Transverse colon (tissue), 4 donors: ENCODE data around the gene LDLRAD4.

Experiments used
- POLR2A ChIP-seq: fragments of 450-650 bp; IDR thresholded peaks from one replicate; pipeline ENCODE4 v1.6.1; 2016; ENCODE audit warnings: antibody characterized with exemption, mild to moderate bottlenecking, moderate library complexity
- POLR2AphosphoS5 ChIP-seq, 3 donors: sonication (generic); formaldehyde crosslinking; IDR thresholded peaks; one replicate each; pipeline ENCODE4 v1.6.1; 2016; ENCODE audit warnings: antibody characterized with exemption in 3 of 3
- TF ChIP-seq, protein P1 (sequence below), 5 experiments: fragments of 200-600 bp in 3 of 5; fragments of 450-650 bp in 2 of 5; sonication (generic) in 3 of 5; IDR thresholded peaks; 1 replicate in 2 of 5; 2 replicates in 3 of 5; pipeline ENCODE4 v1.5.1; 2016 to 2017; ENCODE audit warnings: antibody characterized with exemption in 5 of 5, inconsistent platforms in 3 of 5, mild to moderate bottlenecking in 2 of 5, moderate library complexity in 1 of 5

DNA sequence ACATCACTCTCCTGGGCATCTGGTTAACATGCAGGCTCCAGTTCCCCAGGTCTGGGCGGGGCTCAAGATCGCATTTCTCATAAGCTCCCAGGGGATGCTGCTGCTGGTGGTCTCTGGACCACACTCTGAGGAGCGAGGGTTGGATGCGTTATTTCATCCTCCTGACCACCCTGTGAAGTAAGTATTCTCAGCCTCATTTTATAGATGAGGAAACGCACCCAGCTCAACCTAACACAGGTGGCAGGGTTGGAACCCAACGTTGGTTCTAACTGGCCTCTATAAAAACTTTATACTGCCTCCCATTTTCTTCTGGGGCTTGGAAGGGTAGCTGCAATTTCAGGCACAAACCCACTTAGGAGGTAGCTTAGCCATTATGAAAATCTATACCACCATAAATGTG, 387.3 kb downstream of the LDLRAD4 start:
- TF ChIP-seq, protein P1, sequence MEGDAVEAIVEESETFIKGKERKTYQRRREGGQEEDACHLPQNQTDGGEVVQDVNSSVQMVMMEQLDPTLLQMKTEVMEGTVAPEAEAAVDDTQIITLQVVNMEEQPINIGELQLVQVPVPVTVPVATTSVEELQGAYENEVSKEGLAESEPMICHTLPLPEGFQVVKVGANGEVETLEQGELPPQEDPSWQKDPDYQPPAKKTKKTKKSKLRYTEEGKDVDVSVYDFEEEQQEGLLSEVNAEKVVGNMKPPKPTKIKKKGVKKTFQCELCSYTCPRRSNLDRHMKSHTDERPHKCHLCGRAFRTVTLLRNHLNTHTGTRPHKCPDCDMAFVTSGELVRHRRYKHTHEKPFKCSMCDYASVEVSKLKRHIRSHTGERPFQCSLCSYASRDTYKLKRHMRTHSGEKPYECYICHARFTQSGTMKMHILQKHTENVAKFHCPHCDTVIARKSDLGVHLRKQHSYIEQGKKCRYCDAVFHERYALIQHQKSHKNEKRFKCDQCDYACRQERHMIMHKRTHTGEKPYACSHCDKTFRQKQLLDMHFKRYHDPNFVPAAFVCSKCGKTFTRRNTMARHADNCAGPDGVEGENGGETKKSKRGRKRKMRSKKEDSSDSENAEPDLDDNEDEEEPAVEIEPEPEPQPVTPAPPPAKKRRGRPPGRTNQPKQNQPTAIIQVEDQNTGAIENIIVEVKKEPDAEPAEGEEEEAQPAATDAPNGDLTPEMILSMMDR (IDR thresholded peaks at IDR 0.05), result no peak
- TF ChIP-seq POLR2AphosphoS5 (IDR thresholded peaks at IDR 0.05), result no peak
- TF ChIP-seq POLR2A, result no peak
